ENCODE measurements around the gene STAB1. TPM values are rescaled to one million over a fixed set of nuclear protein-coding genes. Genes with fewer than 3 reads are reported as not detected.

STAB1 gene
- total RNA-seq, 1 donor from 2014 or later: 0.46 TPM

DNA sequence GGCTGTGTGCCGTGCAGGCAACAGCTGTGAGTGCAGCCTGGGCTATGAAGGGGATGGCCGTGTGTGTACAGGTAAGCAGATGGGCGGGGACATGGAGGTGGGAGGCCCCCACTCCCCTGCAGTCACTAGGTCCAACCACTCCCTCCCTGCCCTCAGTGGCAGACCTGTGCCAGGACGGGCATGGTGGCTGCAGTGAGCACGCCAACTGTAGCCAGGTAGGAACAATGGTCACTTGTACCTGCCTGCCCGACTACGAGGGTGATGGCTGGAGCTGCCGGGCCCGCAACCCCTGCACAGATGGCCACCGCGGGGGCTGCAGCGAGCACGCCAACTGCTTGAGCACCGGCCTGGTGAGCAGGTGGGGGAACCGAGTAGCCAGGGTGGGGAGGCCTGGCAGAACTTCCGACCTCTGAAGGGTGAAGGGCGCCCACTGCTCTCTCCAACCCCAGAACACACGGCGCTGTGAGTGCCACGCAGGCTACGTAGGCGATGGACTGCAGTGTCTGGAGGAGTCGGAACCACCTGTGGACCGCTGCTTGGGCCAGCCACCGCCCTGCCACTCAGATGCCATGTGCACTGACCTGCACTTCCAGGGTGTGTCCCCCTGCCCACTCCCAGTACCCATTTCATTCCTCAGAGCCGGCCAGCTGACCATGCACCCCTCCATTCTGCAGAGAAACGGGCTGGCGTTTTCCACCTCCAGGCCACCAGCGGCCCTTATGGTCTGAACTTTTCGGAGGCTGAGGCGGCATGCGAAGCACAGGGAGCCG is 26.9 kb downstream of the STAB1 start:
- Mint-ChIP-seq H3K27ac (no peak overlapping the region), H3K4me3 (ENCODE audit: low read depth) (no peak overlapping the region), H3K36me3 (ENCODE audit: insufficient read depth) (peaks cover 7% of the 10 kb centered on the region), H3K9me3 (ENCODE audit: low read depth) (no peaks in the 10 kb centered on the region), H3K27me3 (peaks cover 3% of the 10 kb centered on the region), H3K4me1 (ENCODE audit: low read depth) (peaks cover 1% of the 10 kb centered on the region)
- TF ChIP-seq, protein P1, sequence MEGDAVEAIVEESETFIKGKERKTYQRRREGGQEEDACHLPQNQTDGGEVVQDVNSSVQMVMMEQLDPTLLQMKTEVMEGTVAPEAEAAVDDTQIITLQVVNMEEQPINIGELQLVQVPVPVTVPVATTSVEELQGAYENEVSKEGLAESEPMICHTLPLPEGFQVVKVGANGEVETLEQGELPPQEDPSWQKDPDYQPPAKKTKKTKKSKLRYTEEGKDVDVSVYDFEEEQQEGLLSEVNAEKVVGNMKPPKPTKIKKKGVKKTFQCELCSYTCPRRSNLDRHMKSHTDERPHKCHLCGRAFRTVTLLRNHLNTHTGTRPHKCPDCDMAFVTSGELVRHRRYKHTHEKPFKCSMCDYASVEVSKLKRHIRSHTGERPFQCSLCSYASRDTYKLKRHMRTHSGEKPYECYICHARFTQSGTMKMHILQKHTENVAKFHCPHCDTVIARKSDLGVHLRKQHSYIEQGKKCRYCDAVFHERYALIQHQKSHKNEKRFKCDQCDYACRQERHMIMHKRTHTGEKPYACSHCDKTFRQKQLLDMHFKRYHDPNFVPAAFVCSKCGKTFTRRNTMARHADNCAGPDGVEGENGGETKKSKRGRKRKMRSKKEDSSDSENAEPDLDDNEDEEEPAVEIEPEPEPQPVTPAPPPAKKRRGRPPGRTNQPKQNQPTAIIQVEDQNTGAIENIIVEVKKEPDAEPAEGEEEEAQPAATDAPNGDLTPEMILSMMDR (IDR thresholded peaks at IDR 0.05; ENCODE audit: unreplicated experiment): no peak
- no peak for DNase-seq (ENCODE audit: low spot score, unreplicated experiment)

DNA sequence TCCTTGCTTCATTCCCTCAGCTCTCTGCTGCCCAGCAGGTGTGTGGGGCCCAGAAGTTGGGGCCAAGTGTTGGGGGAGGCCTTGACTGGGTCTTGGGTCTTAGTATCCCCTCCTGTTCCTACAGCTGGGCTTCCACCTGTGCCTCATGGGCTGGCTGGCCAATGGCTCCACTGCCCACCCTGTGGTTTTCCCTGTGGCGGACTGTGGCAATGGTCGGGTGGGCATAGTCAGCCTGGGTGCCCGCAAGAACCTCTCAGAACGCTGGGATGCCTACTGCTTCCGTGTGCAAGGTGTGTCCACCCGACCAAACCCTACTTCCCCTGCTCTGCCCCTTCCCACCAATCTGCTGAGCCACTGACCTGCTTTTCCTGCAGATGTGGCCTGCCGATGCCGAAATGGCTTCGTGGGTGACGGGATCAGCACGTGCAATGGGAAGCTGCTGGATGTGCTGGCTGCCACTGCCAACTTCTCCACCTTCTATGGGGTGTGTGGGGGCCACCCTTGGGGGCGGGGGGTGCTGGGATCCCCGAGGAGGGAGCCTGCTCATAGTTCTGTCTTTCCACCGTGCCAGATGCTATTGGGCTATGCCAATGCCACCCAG is 27.6 kb downstream of the STAB1 start:
- Mint-ChIP-seq H3K27me3 (peaks cover 3% of the 10 kb centered on the region), H3K4me1 (ENCODE audit: low read depth) (peaks cover 1% of the 10 kb centered on the region), H3K9me3 (ENCODE audit: low read depth) (no peaks in the 10 kb centered on the region), H3K4me3 (ENCODE audit: low read depth) (no peak overlapping the region), H3K27ac (no peak overlapping the region), H3K36me3 (ENCODE audit: insufficient read depth) (peaks cover 7% of the 10 kb centered on the region)
- TF ChIP-seq, protein P1 (IDR thresholded peaks at IDR 0.05; ENCODE audit: unreplicated experiment): no peak
- no peak for DNase-seq (ENCODE audit: low spot score, unreplicated experiment)

- no peaks in the 10 kb centered on the region for H3K27me3 Mint-ChIP-seq
- H3K4me1 Mint-ChIP-seq (ENCODE audit: low read depth): peaks cover 1% of the 10 kb centered on the region
- TF ChIP-seq, protein P1 (IDR thresholded peaks at IDR 0.05; ENCODE audit: unreplicated experiment): no peak
- DNase-seq (ENCODE audit: low spot score, unreplicated experiment): no peak
- no peak overlapping the region for H3K4me3 Mint-ChIP-seq (ENCODE audit: low read depth)
- no peak overlapping the region for H3K27ac Mint-ChIP-seq
- no peaks in the 10 kb centered on the region for H3K9me3 Mint-ChIP-seq (ENCODE audit: low read depth)
- peaks cover 8% of the 10 kb centered on the region for H3K36me3 Mint-ChIP-seq (ENCODE audit: insufficient read depth)
Measured at GRCh38 chr3:52523386-52524257, 28.5 kb downstream of the STAB1 start.

DNA sequence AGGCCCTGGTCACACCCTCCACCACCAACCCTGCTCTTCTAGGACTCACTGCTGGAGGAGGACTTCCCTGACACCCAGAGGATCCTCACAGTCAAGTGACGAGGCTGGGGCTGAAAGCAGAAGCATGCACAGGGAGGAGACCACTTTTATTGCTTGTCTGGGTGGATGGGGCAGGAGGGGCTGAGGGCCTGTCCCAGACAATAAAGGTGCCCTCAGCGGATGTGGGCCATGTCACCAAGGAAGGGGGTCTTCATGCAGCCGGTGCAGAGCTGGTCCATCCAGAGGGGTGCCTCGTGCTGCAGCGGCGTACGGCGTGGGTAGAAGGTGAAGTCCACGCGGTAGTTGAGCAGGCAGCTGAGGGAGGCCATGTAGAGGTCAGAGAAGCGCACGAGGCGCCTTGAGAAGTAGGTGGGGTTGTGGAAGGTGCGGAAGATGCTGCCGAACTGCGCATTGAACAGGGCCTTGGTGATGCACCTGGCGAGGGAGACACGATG is 29.2 kb downstream of the STAB1 start:
- Mint-ChIP-seq H3K9me3 (ENCODE audit: low read depth) (no peaks in the 10 kb centered on the region), H3K36me3 (ENCODE audit: insufficient read depth) (peaks cover 8% of the 10 kb centered on the region), H3K27ac (no peak overlapping the region), H3K4me3 (ENCODE audit: low read depth) (no peak overlapping the region), H3K27me3 (no peaks in the 10 kb centered on the region), H3K4me1 (ENCODE audit: low read depth) (no peaks in the 10 kb centered on the region)
- TF ChIP-seq, protein P1 (IDR thresholded peaks at IDR 0.05; ENCODE audit: unreplicated experiment): no peak
- no peak for DNase-seq (ENCODE audit: low spot score, unreplicated experiment)
